ENCODE data around the gene PNLIPRP3. TPM values are rescaled to one million over a fixed set of nuclear protein-coding genes. Genes with fewer than 3 reads are reported as not detected.

The PNLIPRP3 gene
- total and polyA plus RNA-seq, 2 donors (not counting 1 experiment from before 2014, with no cell fraction given), result not detected

DNA sequence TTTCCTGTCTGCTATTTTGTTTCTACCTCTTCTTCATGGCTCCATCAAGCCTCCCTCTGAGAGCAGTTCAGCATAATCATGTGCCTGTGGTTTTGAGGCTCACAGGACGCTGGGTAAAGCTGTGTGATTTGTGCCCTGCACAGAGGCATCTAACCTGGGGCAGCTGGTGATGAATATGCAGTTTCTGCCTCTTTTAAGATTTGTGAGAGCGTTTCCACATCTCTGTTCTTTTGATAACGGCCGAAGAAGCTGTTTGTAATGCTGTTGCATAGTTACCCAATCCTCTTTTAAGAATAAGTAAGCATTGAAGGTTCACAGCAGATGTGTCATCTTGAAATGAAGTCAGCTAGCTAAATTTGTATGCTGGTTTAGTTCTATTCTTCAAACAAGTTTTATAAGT is 45.2 kb downstream of the PNLIPRP3 start:
- H3K9ac ChIP-seq (ENCODE audit: low read length), result no peak overlapping the region
- H3K4me3 ChIP-seq (ENCODE audit: control extremely low read depth in 1 of 5, extremely low read depth in 1 of 5, insufficient read depth in 1 of 5, low read depth in 2 of 5, low read length in 4 of 5), result no peak overlapping the region
- no peaks in the 10 kb centered on the region for H3K79me2 ChIP-seq (ENCODE audit: control insufficient read depth, insufficient read depth, low read length)
- H3K4me1 Mint-ChIP-seq, result no peaks in the 10 kb centered on the region
- H3K36me3 ChIP-seq (replicated peaks in 1 of 2; ENCODE audit: control extremely low read depth in 1 of 2, control insufficient read depth in 1 of 2, extremely low read depth in 1 of 2, insufficient read depth in 2 of 2, low read length in 1 of 2), result no peaks in the 10 kb centered on the region
- DNase-seq (no peak), ATAC-seq (ENCODE audit: low read depth) (no peak)
- no peak overlapping the region for H2AFZ ChIP-seq (ENCODE audit: insufficient read depth, low read depth, low read length, poor library complexity, severe bottlenecking)
- H3K4me1 ChIP-seq (ENCODE audit: control insufficient read depth in 2 of 2, insufficient read depth in 2 of 2, low read length in 2 of 2), result no peaks in the 10 kb centered on the region
- H4K20me1 ChIP-seq (ENCODE audit: control insufficient read depth, insufficient read depth, low read length, poor library complexity, severe bottlenecking), result no peaks in the 10 kb centered on the region
- WGBS (ENCODE audit: insufficient coverage), result 0% methylated on average over 1 of the region's 4 CpGs
- H3K27ac Mint-ChIP-seq, result no peak overlapping the region
- ChIA-PET POLR2A (no interaction called here), CTCF (no interaction called here)
- intact Hi-C loops (cut with micrococcal nuclease), result no loop called here
- H3K4me3 Mint-ChIP-seq, result no peak overlapping the region
- H3K27ac ChIP-seq (ENCODE audit: low read length in 2 of 2), result no peak overlapping the region
- H3K27me3 ChIP-seq (replicated peaks in 1 of 4; ENCODE audit: control extremely low read depth in 1 of 4, control insufficient read depth in 3 of 4, insufficient read depth in 4 of 4, low read length in 3 of 4), result no peaks in the 10 kb centered on the region
- TF ChIP-seq, protein P1, sequence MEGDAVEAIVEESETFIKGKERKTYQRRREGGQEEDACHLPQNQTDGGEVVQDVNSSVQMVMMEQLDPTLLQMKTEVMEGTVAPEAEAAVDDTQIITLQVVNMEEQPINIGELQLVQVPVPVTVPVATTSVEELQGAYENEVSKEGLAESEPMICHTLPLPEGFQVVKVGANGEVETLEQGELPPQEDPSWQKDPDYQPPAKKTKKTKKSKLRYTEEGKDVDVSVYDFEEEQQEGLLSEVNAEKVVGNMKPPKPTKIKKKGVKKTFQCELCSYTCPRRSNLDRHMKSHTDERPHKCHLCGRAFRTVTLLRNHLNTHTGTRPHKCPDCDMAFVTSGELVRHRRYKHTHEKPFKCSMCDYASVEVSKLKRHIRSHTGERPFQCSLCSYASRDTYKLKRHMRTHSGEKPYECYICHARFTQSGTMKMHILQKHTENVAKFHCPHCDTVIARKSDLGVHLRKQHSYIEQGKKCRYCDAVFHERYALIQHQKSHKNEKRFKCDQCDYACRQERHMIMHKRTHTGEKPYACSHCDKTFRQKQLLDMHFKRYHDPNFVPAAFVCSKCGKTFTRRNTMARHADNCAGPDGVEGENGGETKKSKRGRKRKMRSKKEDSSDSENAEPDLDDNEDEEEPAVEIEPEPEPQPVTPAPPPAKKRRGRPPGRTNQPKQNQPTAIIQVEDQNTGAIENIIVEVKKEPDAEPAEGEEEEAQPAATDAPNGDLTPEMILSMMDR (IDR thresholded peaks at IDR 0.05), result no peak
- no peak overlapping the region for H3K4me2 ChIP-seq (replicated peaks; ENCODE audit: low read depth, low read length, poor library complexity, severe bottlenecking)
- no peaks in the 10 kb centered on the region for H3K27me3 Mint-ChIP-seq
- H3K9me3 ChIP-seq (ENCODE audit: control extremely low read depth in 1 of 3, control insufficient read depth in 2 of 3, insufficient read depth in 1 of 3, low read length in 2 of 3), result no peaks in the 10 kb centered on the region
- H3K9me3 Mint-ChIP-seq (ENCODE audit: insufficient read depth), result no peaks in the 10 kb centered on the region

DNA sequence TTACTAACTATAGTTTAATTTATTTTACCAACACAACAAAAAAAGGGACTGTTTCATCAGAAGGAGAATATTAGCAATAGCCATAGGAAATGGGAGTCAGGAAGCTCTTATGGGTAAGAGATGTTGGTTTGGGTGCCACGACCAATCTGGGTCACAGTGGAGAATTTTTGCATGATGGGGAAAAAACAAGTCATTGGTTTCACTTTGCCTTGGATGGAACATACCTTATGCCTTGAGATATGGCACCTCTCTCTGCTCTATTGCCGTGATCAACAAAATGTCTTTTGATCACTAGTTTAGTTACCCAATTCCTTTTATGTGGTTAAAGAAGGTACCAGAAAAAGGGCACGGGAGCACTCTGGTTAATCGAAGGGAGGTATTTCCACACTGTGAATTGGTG is 48.2 kb downstream of the PNLIPRP3 start:
- 56% methylated on average over 1 of the region's 4 CpGs for WGBS (ENCODE audit: insufficient coverage)
- H3K4me2 ChIP-seq (replicated peaks; ENCODE audit: low read depth, low read length, poor library complexity, severe bottlenecking), result no peak overlapping the region
- TF ChIP-seq, protein P1 (IDR thresholded peaks at IDR 0.05), result no peak
- no peak for TF ChIP-seq EZH2 (IDR thresholded peaks at IDR 0.05; ENCODE audit: borderline replicate concordance, insufficient read depth, low read depth, low read length, poor library complexity, severe bottlenecking)
- no peak for DNase-seq
- ChIA-PET CTCF (interaction anchor here (0.6 kb wide), 2 partner anchors 43 to 678 kb away, joined by 3 read pairs; no protein-coding TSS in a partner anchor), POLR2A (no interaction called here)
- H3K36me3 ChIP-seq (replicated peaks in 1 of 2; ENCODE audit: control extremely low read depth in 1 of 2, control insufficient read depth in 1 of 2, extremely low read depth in 1 of 2, insufficient read depth in 2 of 2, low read length in 1 of 2), result no peaks in the 10 kb centered on the region
- ATAC-seq (ENCODE audit: low read depth), result no peak
- no peaks in the 10 kb centered on the region for H3K27me3 ChIP-seq (replicated peaks in 1 of 4; ENCODE audit: control extremely low read depth in 1 of 4, control insufficient read depth in 3 of 4, insufficient read depth in 4 of 4, low read length in 3 of 4)
- no peaks in the 10 kb centered on the region for H3K79me2 ChIP-seq (ENCODE audit: control insufficient read depth, insufficient read depth, low read length)
- H3K27ac ChIP-seq (ENCODE audit: low read length in 2 of 2), result no peak overlapping the region
- Mint-ChIP-seq H3K27me3 (no peaks in the 10 kb centered on the region), H3K27ac (no peak overlapping the region), H3K9me3 (ENCODE audit: insufficient read depth) (no peaks in the 10 kb centered on the region), H3K4me3 (no peak overlapping the region), H3K4me1 (no peaks in the 10 kb centered on the region)
- H3K4me3 ChIP-seq (ENCODE audit: control extremely low read depth in 1 of 5, extremely low read depth in 1 of 5, insufficient read depth in 1 of 5, low read depth in 2 of 5, low read length in 4 of 5), result no peak overlapping the region
- H4K20me1 ChIP-seq (ENCODE audit: control insufficient read depth, insufficient read depth, low read length, poor library complexity, severe bottlenecking), result no peaks in the 10 kb centered on the region
- H3K4me1 ChIP-seq (ENCODE audit: control insufficient read depth in 2 of 2, insufficient read depth in 2 of 2, low read length in 2 of 2), result no peaks in the 10 kb centered on the region
- no peak overlapping the region for H2AFZ ChIP-seq (ENCODE audit: insufficient read depth, low read depth, low read length, poor library complexity, severe bottlenecking)
- no peaks in the 10 kb centered on the region for H3K9me3 ChIP-seq (ENCODE audit: control extremely low read depth in 1 of 3, control insufficient read depth in 2 of 3, insufficient read depth in 1 of 3, low read length in 2 of 3)
- intact Hi-C loops (cut with micrococcal nuclease), result no loop called here
- H3K9ac ChIP-seq (ENCODE audit: low read length), result no peak overlapping the region
